Thyroid gland (tissue), 4 donors: ENCODE measurements around the gene LNX1. TPM values are rescaled to one million over a fixed set of nuclear protein-coding genes. Genes with fewer than 3 reads are reported as not detected.
"Not testable (repeated sequence)": the region's sequence is repeated elsewhere in the genome, so short reads cannot be mapped to it uniquely, and the experiment has no call there.

ENCODE experiments used
- DNase-seq, 2 donors: peaks; one replicate each; pipeline ENCODE4 v3.0.0-alpha.2; 2019
- H3K27ac ChIP-seq, 3 donors: fragments of 200-600 bp; sonication (generic); 1 replicate in 2 of 3; 2 replicates in 1 of 3; pipeline ENCODE4 v1.5.1; 2016 to 2019; ENCODE audit warnings: mild to moderate bottlenecking in 1 of 3, moderate library complexity in 1 of 3
- H3K27me3 ChIP-seq: fragments of 200-600 bp; sonication (generic); one replicate; pipeline ENCODE4 v1.5.1; 2019
- H3K36me3 ChIP-seq, 2 donors: fragments of 200-600 bp; sonication (generic); one replicate each; pipeline ENCODE4 v1.5.1; 2016 to 2019
- H3K4me1 ChIP-seq, 2 donors: fragments of 200-600 bp; sonication (generic); one replicate each; pipeline ENCODE4 v1.5.1; 2017 to 2019
- H3K4me3 ChIP-seq, 3 donors: fragments of 200-600 bp; sonication (generic); replicated peaks in 1 of 3; 1 replicate in 2 of 3; 2 replicates in 1 of 3; pipeline ENCODE4 v1.5.1; 2016; ENCODE audit warnings: mild to moderate bottlenecking in 1 of 3
- H3K9me3 ChIP-seq: fragments of 200-600 bp; sonication (generic); one replicate; pipeline ENCODE4 v1.5.1; 2017
- POLR2A ChIP-seq, 2 donors: fragments of 450-650 bp; IDR thresholded peaks; one replicate each; pipeline ENCODE4 v1.6.1; 2017; ENCODE audit warnings: antibody characterized with exemption in 2 of 2, mild to moderate bottlenecking in 2 of 2, moderate library complexity in 1 of 2
- WGBS, 2 donors: methylation state at CpG; one replicate each; pipeline ENCODE4 v1.1.5; 2017; 5-methylcytosine and 5-hydroxymethylcytosine counted together
- intact Hi-C: fragments of 100-400 bp; cut with DNase I; formaldehyde crosslinking; loops from one replicate; pipeline ENCODE4 v1.15.1; 2023
- total RNA-seq, 4 donors: library from RNA; depleted of rRNA; stranded (reverse); fragments of >200 nt; gene quantifications; one replicate each; pipeline ENCODE4 v1.2.3, GENCODE V29; 2016
- TF ChIP-seq, protein P1 (sequence below), 6 experiments: fragments of 200-600 bp in 3 of 6; fragments of 450-650 bp in 3 of 6; sonication (generic) in 3 of 6; IDR thresholded peaks; one replicate each; pipeline ENCODE4 v1.5.1; 2016 to 2019; ENCODE audit warnings: antibody characterized with exemption in 6 of 6, mild to moderate bottlenecking in 2 of 6, inconsistent platforms in 1 of 6, moderate library complexity in 1 of 6

LNX1 gene
- total RNA-seq, 4 donors from 2014 or later = 34.3 to 63.8 (median 43.3) TPM

DNA sequence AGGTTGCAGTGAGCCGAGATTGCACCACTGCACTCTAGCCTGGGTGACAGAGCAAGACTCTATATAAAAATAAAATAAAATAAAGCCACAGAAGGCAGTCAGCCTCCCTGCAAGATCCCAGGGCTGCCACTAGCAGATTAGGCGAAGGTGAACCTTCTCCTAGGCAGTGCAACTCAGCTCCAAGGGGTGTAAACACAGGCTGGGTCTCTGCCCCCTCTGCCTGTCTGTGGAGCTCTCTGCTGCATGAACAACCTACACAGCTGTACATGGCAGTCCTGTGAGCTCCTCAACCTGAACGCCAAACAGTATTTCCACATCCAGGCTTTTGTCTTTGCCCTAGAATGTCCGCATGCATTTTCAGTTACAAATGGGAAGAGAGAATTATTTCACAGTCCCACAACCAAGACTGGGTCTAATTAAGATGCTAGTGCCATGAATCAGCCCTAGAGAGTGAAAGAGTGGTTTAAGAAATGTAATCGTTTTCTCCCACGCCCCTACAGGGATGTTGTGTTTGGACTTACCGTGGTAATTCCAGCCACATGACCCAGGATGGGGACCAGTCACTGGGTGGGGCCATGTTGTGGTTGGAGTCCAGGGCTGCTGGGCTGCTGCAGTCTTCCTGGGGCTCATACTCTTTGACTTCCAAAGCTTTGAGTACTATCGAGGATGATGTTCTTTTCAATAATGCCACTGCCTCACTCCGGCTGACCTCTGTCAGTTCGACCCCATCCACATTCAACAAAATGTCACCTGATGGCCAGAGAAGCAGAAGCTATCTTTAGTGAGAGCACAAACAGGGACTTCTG is 114.9 kb downstream of the LNX1 start:
- H3K36me3 ChIP-seq = peaks cover 12 to 23% of the 10 kb centered on the region in 2 donors
- no peak for DNase-seq
- no peak overlapping the region for H3K27ac ChIP-seq
- H3K9me3 ChIP-seq = peaks cover 3% of the 10 kb centered on the region
- intact Hi-C loops = no loop called here
- no peak overlapping the region for H3K4me3 ChIP-seq
- no peak for TF ChIP-seq POLR2A (IDR thresholded peaks at IDR 0.05)
- TF ChIP-seq, protein P1, sequence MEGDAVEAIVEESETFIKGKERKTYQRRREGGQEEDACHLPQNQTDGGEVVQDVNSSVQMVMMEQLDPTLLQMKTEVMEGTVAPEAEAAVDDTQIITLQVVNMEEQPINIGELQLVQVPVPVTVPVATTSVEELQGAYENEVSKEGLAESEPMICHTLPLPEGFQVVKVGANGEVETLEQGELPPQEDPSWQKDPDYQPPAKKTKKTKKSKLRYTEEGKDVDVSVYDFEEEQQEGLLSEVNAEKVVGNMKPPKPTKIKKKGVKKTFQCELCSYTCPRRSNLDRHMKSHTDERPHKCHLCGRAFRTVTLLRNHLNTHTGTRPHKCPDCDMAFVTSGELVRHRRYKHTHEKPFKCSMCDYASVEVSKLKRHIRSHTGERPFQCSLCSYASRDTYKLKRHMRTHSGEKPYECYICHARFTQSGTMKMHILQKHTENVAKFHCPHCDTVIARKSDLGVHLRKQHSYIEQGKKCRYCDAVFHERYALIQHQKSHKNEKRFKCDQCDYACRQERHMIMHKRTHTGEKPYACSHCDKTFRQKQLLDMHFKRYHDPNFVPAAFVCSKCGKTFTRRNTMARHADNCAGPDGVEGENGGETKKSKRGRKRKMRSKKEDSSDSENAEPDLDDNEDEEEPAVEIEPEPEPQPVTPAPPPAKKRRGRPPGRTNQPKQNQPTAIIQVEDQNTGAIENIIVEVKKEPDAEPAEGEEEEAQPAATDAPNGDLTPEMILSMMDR (IDR thresholded peaks at IDR 0.05) = no peak
- no peaks in the 10 kb centered on the region for H3K27me3 ChIP-seq
- H3K4me1 ChIP-seq = no peaks in the 10 kb centered on the region
- 81 to 85% methylated on average over 10 of the region's 10 CpGs for WGBS, 2 donors

DNA sequence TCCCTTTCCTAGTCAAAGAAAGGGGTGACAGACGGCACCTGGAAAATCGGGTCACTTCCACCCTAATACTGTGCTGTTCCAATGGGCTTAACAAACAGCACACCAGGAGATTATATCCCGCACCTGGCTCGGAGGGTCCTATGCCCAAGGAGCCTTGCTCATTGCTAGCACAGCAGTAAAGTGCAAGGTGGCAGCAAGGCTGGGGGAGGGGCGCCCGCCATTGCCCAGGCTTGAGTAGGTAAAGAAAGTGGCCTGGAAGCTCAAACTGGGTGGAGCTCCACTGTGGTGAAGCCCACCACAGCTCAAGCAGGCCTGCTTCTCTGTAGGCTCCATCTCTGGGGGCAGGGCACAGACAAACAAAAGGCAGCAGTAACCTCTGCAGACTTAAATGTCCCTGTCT is 124.7 kb downstream of the LNX1 start:
- H3K36me3 ChIP-seq, H3K4me3 ChIP-seq, DNase-seq, H3K27me3 ChIP-seq, H3K4me1 ChIP-seq, H3K27ac ChIP-seq, H3K9me3 ChIP-seq, intact Hi-C loops: not testable (repeated sequence)
- WGBS, 2 donors = 99 to 100% methylated on average over 6 of the region's 6 CpGs

DNA sequence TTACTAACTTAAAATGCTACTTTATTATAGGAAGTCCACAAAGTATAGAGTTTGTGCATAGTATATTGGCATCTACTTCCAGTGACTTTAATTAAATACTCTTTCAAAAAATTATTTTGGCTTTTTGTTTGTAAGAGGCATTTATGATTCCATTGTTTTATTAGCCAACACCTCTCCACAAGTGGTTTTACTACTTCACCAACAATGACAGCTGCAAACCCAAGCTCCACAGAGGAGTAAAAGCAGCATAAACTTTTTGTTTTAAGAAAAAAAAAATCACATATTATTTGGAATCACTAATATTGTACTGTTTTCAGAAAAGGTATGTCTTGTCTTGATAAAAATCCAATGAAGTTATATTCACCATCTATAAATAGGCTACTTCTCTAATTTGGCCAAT is 125.4 kb downstream of the LNX1 start:
- intact Hi-C loops = no loop called here
- no peak overlapping the region for H3K27ac ChIP-seq
- no peaks in the 10 kb centered on the region for H3K9me3 ChIP-seq
- no peaks in the 10 kb centered on the region for H3K4me1 ChIP-seq
- no peak for TF ChIP-seq POLR2A (IDR thresholded peaks at IDR 0.05)
- TF ChIP-seq, protein P1 (IDR thresholded peaks at IDR 0.05) = no peak
- DNase-seq = no peak
- no peak overlapping the region for H3K4me3 ChIP-seq
- H3K27me3 ChIP-seq = no peaks in the 10 kb centered on the region
- no peaks in the 10 kb centered on the region for H3K36me3 ChIP-seq

DNA sequence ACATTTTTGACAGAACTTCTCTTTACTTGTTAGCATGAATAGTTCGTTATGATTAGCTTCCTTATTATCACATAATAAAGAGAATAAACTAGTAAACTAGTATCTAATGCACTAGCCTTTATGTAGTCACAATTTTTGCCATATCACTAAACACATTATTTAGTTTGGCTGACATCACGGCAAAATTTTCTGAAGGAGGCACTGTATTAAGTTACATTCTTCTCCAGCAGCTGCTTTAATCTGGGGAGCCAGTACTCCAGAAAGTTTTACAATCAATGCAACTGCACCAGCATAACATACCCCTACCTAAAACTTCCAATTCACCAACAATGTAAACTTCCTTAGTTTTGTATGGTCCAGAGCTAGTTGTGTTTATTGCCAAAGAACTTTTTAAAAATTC is 126.0 kb downstream of the LNX1 start:
- intact Hi-C loops = no loop called here
- Histone ChIP-seq H3K27ac (no peak overlapping the region), H3K4me3 (no peak overlapping the region), H3K27me3 (no peaks in the 10 kb centered on the region), H3K36me3 (no peaks in the 10 kb centered on the region), H3K9me3 (no peaks in the 10 kb centered on the region), H3K4me1 (no peaks in the 10 kb centered on the region)
- 86 to 90% methylated on average over 2 of the region's 2 CpGs for WGBS, 2 donors
- TF ChIP-seq, protein P1 (IDR thresholded peaks at IDR 0.05) = no peak
- TF ChIP-seq POLR2A (IDR thresholded peaks at IDR 0.05) = no peak
- no peak for DNase-seq

DNA sequence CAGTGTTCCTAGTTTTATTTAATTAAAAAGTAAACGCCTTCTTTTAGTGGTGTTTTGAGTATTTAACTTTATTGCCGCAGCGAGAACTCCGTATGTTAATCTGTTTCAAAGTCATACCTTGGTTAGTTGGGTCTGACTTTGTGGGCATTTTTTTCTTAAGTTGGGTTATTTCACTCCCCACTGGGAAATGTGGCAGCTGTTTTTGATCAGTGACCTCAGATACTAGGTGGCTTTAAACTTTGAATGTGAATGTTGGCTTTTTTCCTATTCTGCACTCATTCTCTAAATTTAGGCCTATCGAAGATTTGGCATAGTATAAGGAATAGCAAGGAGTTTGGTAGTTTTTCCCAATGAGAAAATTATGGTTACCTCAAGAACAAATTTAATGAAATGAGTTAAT is 127.9 kb downstream of the LNX1 start:
- no peak for DNase-seq
- no peak overlapping the region for H3K4me3 ChIP-seq
- no peaks in the 10 kb centered on the region for H3K27me3 ChIP-seq
- intact Hi-C loops = no loop called here
- 90 to 91% methylated on average over 5 of the region's 5 CpGs for WGBS, 2 donors
- peaks cover 0 to 8% of the 10 kb centered on the region in 2 donors for H3K36me3 ChIP-seq
- no peak overlapping the region for H3K27ac ChIP-seq
- peaks cover 0 to 4% of the 10 kb centered on the region in 2 donors for H3K4me1 ChIP-seq
- no peaks in the 10 kb centered on the region for H3K9me3 ChIP-seq
- TF ChIP-seq POLR2A (IDR thresholded peaks at IDR 0.05) = no peak
- TF ChIP-seq, protein P1 (IDR thresholded peaks at IDR 0.05) = no peak
